HCT116 (cell line): ENCODE measurements around the gene TEX2. TPM values are rescaled to one million over a fixed set of nuclear protein-coding genes. Genes with fewer than 3 reads are reported as not detected.
"Not testable (repeated sequence)": the region's sequence is repeated elsewhere in the genome, so short reads cannot be mapped to it uniquely, and the experiment has no call there.

ENCODE experiments used
- ATAC-seq: fragments of 200-7000 bp; cut with Tn5 transposase; 2 replicates; pipeline ENCODE4 v1.9.1; 2020; ENCODE audit warnings: mild to moderate bottlenecking, moderate library complexity
- BruUV-seq: library from RNA; stranded (reverse); fragments of 400-500 nt; replicated peaks from 2 replicates; lab custom pipeline; 2021; lab: Mats Ljungman, UMichigan
- CTCF ChIA-PET: fragments of 300-600 bp; sonication (Branson Sonifier 250); formaldehyde crosslinking; loops from one replicate; lab custom pipeline; 2021; ENCODE audit warnings: antibody characterized with exemption; lab: Charles Lee
- POLR2A ChIA-PET: fragments of 300-600, 350-600 bp; sonication (Branson Sonifier 250); formaldehyde crosslinking; loops from one replicate; lab custom pipeline; 2021; ENCODE audit warnings: antibody characterized with exemption; lab: Charles Lee
- RAD21 ChIA-PET, 2 experiments: fragments of 300-600 bp; sonication (Branson Sonifier 250); formaldehyde crosslinking; loops; one replicate each; lab custom pipeline; 2023; ENCODE audit warnings: low total read pairs in 2 of 2; ENCODE audit not compliant: uncharacterized antibody in 2 of 2, unreplicated experiment in 2 of 2, low non-redundant PET in 1 of 2; lab: Charles Lee
- DNase-seq: peaks from one replicate; pipeline ENCODE4 v3.0.0-alpha.2; 2010; ENCODE audit warnings: low read depth, low spot score
- H2AFZ ChIP-seq: fragments of 200-600 bp; shearing (Covaris generic), sonication (generic); 2 replicates; pipeline ENCODE4 v1.6.1; 2017; ENCODE audit warnings: low read depth, mixed run types, mixed read lengths, antibody characterized with exemption, low read length; ENCODE audit not compliant: poor library complexity, severe bottlenecking
- H3K27ac ChIP-seq: 2 replicates; pipeline ENCODE4 v1.5.1; 2012; ENCODE audit warnings: low read depth, low read length
- H3K27me3 ChIP-seq: fragments of 200-600 bp; sonication (generic); 2 replicates; pipeline ENCODE4 v1.6.1; 2016; ENCODE audit warnings: mixed run types, low read length, mixed read lengths; ENCODE audit not compliant: insufficient read depth
- H3K36me3 ChIP-seq, 2 experiments: fragments of 200-500 bp in 1 of 2; fragments of 200-600 bp in 1 of 2; sonication (Bioruptor generic) in 1 of 2; sonication (generic) in 1 of 2; 2 replicates each; pipeline versions ENCODE4 v1.5.1 to v1.6.1; 2014 to 2016; ENCODE audit warnings: low read length in 2 of 2, inconsistent platforms in 1 of 2, mixed read lengths in 1 of 2, mixed run types in 1 of 2; ENCODE audit not compliant: insufficient read depth in 2 of 2, control insufficient read depth in 1 of 2
- H3K4me1 ChIP-seq, 2 experiments: fragments of 200-600 bp in 1 of 2; sonication (generic) in 1 of 2; 2 replicates each; pipeline versions ENCODE4 v1.5.1 to v1.6.1; 2012 to 2017; ENCODE audit warnings: low read length in 2 of 2, inconsistent platforms in 1 of 2, mild to moderate bottlenecking in 1 of 2, mixed read lengths in 1 of 2, mixed run types in 1 of 2, moderate library complexity in 1 of 2; ENCODE audit not compliant: insufficient read depth in 2 of 2, control insufficient read depth in 1 of 2
- H3K4me2 ChIP-seq: fragments of 200-600 bp; sonication (generic); 2 replicates; pipeline ENCODE4 v1.6.1; 2017; ENCODE audit warnings: mixed run types, low read length, mixed read lengths
- H3K4me3 ChIP-seq, 2 experiments: fragments of 200-600 bp in 1 of 2; sonication (generic) in 1 of 2; replicated peaks in 1 of 2; 2 replicates each; pipeline ENCODE4 v1.5.1; 2011 to 2016; ENCODE audit warnings: low read length in 2 of 2, control low read depth in 1 of 2, low read depth in 1 of 2, mild to moderate bottlenecking in 1 of 2, mixed read lengths in 1 of 2, mixed run types in 1 of 2
- H3K79me2 ChIP-seq: fragments of 200-600 bp; sonication (generic); 2 replicates; pipeline ENCODE4 v1.6.1; 2017; ENCODE audit warnings: mild to moderate bottlenecking, mixed run types, low read length, moderate library complexity, mixed read lengths; ENCODE audit not compliant: insufficient read depth
- H3K9ac ChIP-seq: fragments of 200-600 bp; sonication (generic); 2 replicates; pipeline ENCODE4 v1.6.1; 2016; ENCODE audit warnings: low read length, mixed read lengths
- H3K9me2 ChIP-seq: fragments of 200-600 bp; sonication (generic), shearing (Covaris generic); 2 replicates; pipeline ENCODE4 v1.6.1; 2017; ENCODE audit warnings: mixed run types, mild to moderate bottlenecking, moderate library complexity; ENCODE audit not compliant: insufficient read depth
- H3K9me3 ChIP-seq, 2 experiments: fragments of 200-500 bp in 1 of 2; fragments of 200-600 bp in 1 of 2; sonication (Bioruptor generic) in 1 of 2; sonication (generic) in 1 of 2; 2 replicates each; pipeline ENCODE4 v1.6.1; 2014 to 2017; ENCODE audit warnings: low read length in 2 of 2, mixed read lengths in 2 of 2, inconsistent platforms in 1 of 2, low read depth in 1 of 2, mild to moderate bottlenecking in 1 of 2, mixed run types in 1 of 2, moderate library complexity in 1 of 2; ENCODE audit not compliant: control insufficient read depth in 1 of 2, insufficient read depth in 1 of 2
- H4K20me1 ChIP-seq: fragments of 200-600 bp; sonication (generic), shearing (Covaris generic); 2 replicates; pipeline ENCODE4 v1.6.1; 2017; ENCODE audit warnings: mixed run types, mild to moderate bottlenecking, moderate library complexity; ENCODE audit not compliant: insufficient read depth
- CBX3 ChIP-seq: IDR thresholded peaks from 2 replicates; pipeline ENCODE4 v1.6.1; 2012; ENCODE audit warnings: low read depth
- EGR1 ChIP-seq: IDR thresholded peaks from 2 replicates; pipeline ENCODE4 v1.6.1; 2012; ENCODE audit warnings: low read depth
- EZH2 ChIP-seq: fragments of 200-600 bp; sonication (generic); IDR thresholded peaks from 2 replicates; pipeline ENCODE4 v1.6.1; 2017; ENCODE audit warnings: antibody characterized with exemption, mixed run types
- JUND ChIP-seq: IDR thresholded peaks from 2 replicates; pipeline ENCODE4 v1.6.1; 2012
- POLR2A ChIP-seq: IDR thresholded peaks from 2 replicates; pipeline ENCODE4 v1.7.0; 2011; ENCODE audit warnings: borderline replicate concordance; ENCODE audit not compliant: insufficient read depth, insufficient read length; ENCODE audit errors: extremely low read depth
- POLR2AphosphoS5 ChIP-seq: IDR thresholded peaks from 2 replicates; pipeline ENCODE4 v1.6.1; 2011; ENCODE audit warnings: mild to moderate bottlenecking, low read depth, low read length, moderate library complexity
- RAD21 ChIP-seq: IDR thresholded peaks from 2 replicates; pipeline ENCODE4 v1.6.1; 2012; ENCODE audit warnings: low read depth, mild to moderate bottlenecking
- SIN3A ChIP-seq: IDR thresholded peaks from 2 replicates; pipeline ENCODE4 v1.6.1; 2012; ENCODE audit warnings: low read depth
- SP1 ChIP-seq: IDR thresholded peaks from 2 replicates; pipeline ENCODE4 v1.6.1; 2012; ENCODE audit warnings: low read depth
- SRF ChIP-seq: IDR thresholded peaks from 2 replicates; pipeline ENCODE4 v1.6.1; 2012; ENCODE audit warnings: low read depth
- YY1 ChIP-seq: IDR thresholded peaks from 2 replicates; pipeline ENCODE4 v1.6.1; 2011; ENCODE audit warnings: low read length, low read depth, moderate library complexity, mild to moderate bottlenecking; ENCODE audit not compliant: insufficient replicate concordance; ENCODE audit errors: extremely low read depth
- ZFX ChIP-seq: fragments of 450-650 bp; IDR thresholded peaks from 2 replicates; pipeline ENCODE4 v1.6.1; 2017
- ZNF274 ChIP-seq: fragments of 200-500 bp; sonication (Bioruptor generic); IDR thresholded peaks from 2 replicates; pipeline ENCODE4 v1.6.1; 2014; ENCODE audit warnings: mild to moderate bottlenecking, low read depth, low read length, inconsistent platforms
- intact Hi-C: fragments of 100-400 bp; cut with micrococcal nuclease; formaldehyde crosslinking; loops from 2 replicates; pipeline ENCODE4 v1.10.0; 2022
- total RNA-seq: library from RNA; stranded (reverse); gene quantifications from one replicate; pipeline ENCODE4 v1.2.1, GENCODE V29; 2021; ENCODE audit not compliant: unreplicated experiment
- TF ChIP-seq, protein P1 (sequence below): IDR thresholded peaks from 2 replicates; pipeline ENCODE4 v1.6.1; 2012
- TF ChIP-seq, protein P2 (sequence below), 3 experiments: fragments of 200-600 bp in 1 of 3; sonication (generic) in 1 of 3; IDR thresholded peaks in 2 of 3; conservative IDR thresholded peaks in 1 of 3; 2 replicates each; pipeline ENCODE4 v1.5.1; 2012 to 2017; ENCODE audit warnings: low read depth in 2 of 3, low read length in 2 of 3, antibody characterized with exemption in 1 of 3, borderline replicate concordance in 1 of 3, control low read depth in 1 of 3, mild to moderate bottlenecking in 1 of 3, mixed read lengths in 1 of 3, mixed run types in 1 of 3, moderate library complexity in 1 of 3; ENCODE audit not compliant: insufficient read depth in 1 of 3
- TF ChIP-seq, protein P3 (sequence below): IDR thresholded peaks from 2 replicates; pipeline ENCODE4 v1.6.1; 2011; ENCODE audit warnings: mild to moderate bottlenecking, low read length, moderate library complexity; ENCODE audit not compliant: insufficient replicate concordance; ENCODE audit errors: extremely low read depth

Gene TEX2
- total RNA-seq, 1 experiment from 2014 or later = 24.6 TPM

DNA sequence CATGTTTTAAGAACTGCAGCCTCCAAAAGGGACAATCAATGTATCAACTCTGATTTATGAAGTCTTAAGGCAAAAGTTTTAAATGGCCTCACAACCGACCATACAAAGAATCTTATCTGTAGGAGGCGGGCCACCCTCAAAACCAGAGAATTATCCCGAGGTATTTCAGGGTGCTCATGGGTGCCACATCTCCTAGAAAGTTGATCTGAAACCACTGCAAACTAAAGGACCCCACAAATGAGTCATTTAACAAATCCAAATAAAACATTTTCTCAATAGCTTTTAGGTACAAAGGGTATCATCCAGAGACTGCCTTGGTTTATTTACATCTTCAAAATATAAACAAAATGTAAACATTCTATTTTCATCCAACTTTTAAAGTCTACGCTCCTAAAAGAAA lies 139.9 kb downstream of the TEX2 start:
- ChIA-PET POLR2A (interaction anchor here (1.1 to 1.5 kb wide), 3 partner anchors 12 to 117 kb away, joined by 3 to 5 read pairs (median 4); no protein-coding TSS in a partner anchor), RAD21 (no interaction called here), CTCF (interaction anchor here (0.9 to 2.8 kb wide), 2 partner anchors 11 to 59 kb away, joined by 3 to 11 read pairs; no protein-coding TSS in a partner anchor)
- Histone ChIP-seq H3K36me3 (no peaks in the 10 kb centered on the region), H3K9me2 (no peaks in the 10 kb centered on the region), H3K4me2 (no peak overlapping the region), H3K9me3 (no peaks in the 10 kb centered on the region), H3K4me1 (peaks cover under 1% of the 10 kb centered on the region in 2 experiments; a peak in 3 of 4 replicates), H3K79me2 (peaks cover 38% of the 10 kb centered on the region), H3K27ac (no peak overlapping the region), H3K4me3 (no peak overlapping the region), H3K27me3 (no peaks in the 10 kb centered on the region), H2AFZ (no peak overlapping the region), H3K9ac (no peak overlapping the region), H4K20me1 (no peaks in the 10 kb centered on the region)
- intact Hi-C loops = no loop called here
- no peak for DNase-seq
- TF ChIP-seq RAD21 (no peak), SRF (no peak), ZNF274 (no peak), JUND (no peak), YY1 (no peak), POLR2AphosphoS5 (no peak), EGR1 (no peak), CBX3 (no peak), SP1 (no peak), POLR2A (no peak), ZFX (no peak), SIN3A (no peak), EZH2 (no peak)
- TF ChIP-seq, protein P1, sequence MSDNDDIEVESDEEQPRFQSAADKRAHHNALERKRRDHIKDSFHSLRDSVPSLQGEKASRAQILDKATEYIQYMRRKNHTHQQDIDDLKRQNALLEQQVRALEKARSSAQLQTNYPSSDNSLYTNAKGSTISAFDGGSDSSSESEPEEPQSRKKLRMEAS = no peak
- TF ChIP-seq, protein P2, sequence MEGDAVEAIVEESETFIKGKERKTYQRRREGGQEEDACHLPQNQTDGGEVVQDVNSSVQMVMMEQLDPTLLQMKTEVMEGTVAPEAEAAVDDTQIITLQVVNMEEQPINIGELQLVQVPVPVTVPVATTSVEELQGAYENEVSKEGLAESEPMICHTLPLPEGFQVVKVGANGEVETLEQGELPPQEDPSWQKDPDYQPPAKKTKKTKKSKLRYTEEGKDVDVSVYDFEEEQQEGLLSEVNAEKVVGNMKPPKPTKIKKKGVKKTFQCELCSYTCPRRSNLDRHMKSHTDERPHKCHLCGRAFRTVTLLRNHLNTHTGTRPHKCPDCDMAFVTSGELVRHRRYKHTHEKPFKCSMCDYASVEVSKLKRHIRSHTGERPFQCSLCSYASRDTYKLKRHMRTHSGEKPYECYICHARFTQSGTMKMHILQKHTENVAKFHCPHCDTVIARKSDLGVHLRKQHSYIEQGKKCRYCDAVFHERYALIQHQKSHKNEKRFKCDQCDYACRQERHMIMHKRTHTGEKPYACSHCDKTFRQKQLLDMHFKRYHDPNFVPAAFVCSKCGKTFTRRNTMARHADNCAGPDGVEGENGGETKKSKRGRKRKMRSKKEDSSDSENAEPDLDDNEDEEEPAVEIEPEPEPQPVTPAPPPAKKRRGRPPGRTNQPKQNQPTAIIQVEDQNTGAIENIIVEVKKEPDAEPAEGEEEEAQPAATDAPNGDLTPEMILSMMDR (IDR thresholded peaks at IDR 0.05 in 2 of 3, conservative IDR thresholded peaks at IDR 0.05 in 1 of 3; ENCODE audit: borderline replicate concordance in 1 of 3, insufficient read depth in 1 of 3, low read depth in 2 of 3, low read length in 2 of 3) = no peak
- TF ChIP-seq, protein P3, sequence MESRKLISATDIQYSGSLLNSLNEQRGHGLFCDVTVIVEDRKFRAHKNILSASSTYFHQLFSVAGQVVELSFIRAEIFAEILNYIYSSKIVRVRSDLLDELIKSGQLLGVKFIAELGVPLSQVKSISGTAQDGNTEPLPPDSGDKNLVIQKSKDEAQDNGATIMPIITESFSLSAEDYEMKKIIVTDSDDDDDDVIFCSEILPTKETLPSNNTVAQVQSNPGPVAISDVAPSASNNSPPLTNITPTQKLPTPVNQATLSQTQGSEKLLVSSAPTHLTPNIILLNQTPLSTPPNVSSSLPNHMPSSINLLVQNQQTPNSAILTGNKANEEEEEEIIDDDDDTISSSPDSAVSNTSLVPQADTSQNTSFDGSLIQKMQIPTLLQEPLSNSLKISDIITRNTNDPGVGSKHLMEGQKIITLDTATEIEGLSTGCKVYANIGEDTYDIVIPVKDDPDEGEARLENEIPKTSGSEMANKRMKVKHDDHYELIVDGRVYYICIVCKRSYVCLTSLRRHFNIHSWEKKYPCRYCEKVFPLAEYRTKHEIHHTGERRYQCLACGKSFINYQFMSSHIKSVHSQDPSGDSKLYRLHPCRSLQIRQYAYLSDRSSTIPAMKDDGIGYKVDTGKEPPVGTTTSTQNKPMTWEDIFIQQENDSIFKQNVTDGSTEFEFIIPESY = no peak
- ATAC-seq = no peak
- no TSS peak for BruUV-seq

DNA sequence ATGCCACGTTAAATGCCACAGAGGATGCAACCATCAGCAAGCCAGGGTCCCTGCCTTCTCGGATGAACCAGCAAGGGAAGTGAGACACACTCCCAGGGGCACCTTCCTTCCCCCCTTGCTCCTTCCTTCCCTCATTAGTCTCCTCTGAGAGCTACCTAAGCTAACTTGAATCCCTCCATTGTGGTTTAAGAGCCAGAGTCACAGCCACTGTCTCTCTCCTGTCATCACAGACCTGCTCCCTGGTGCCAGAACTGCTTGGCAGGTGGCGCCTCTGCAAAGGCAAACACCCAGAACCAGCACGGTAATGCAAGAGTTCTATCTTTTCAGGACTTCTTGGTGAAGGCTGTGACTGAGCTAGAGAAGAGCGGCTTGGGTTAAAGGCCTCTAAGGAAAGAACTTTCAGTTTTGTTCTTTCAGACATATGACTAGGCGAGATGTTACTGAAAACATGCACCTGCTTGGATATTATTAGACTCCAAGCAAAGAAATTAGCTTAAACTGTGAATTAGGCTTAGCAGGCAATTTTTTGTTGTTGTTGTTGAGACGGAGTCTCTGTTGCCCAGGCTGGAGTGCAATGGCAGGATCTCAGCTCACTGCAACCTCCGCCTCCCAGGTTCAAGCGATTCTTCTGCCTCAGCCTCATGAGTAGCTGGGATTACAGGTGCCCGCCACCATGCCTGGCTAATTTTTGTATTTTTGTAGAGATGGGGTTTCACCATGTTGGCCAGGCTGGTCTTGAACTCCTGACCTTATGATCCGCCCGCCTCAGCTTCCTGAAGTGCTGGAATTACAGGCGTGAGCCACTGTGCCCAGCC lies 141.9 kb downstream of the TEX2 start:
- H3K4me1 ChIP-seq, H3K36me3 ChIP-seq, H2AFZ ChIP-seq, H3K9ac ChIP-seq, intact Hi-C loops, H3K4me2 ChIP-seq, H3K9me3 ChIP-seq, DNase-seq, RAD21 ChIA-PET, H4K20me1 ChIP-seq, H3K27me3 ChIP-seq, ATAC-seq, BruUV-seq, H3K9me2 ChIP-seq, H3K27ac ChIP-seq, H3K4me3 ChIP-seq: not testable (repeated sequence)
- CTCF ChIA-PET = interaction anchor here (1.1 to 2.0 kb wide), 3 partner anchors 12 to 161 kb away, joined by 3 to 10 read pairs (median 3); no protein-coding TSS in a partner anchor
- POLR2A ChIA-PET = interaction anchor here (0.6 kb wide), 1 partner anchor 9 kb away, joined by 3 read pairs; the partner anchor contains the start of gene ERN1
- H3K79me2 ChIP-seq = peaks cover 32% of the 10 kb centered on the region
